Epithelial cell of proximal tubule (primary cell): ENCODE results near the gene GLI1. TPM values are rescaled to one million over a fixed set of nuclear protein-coding genes. Genes with fewer than 3 reads are reported as not detected.

Source experiments
- DNase-seq: peaks from one replicate; pipeline ENCODE4 v3.0.0-alpha.2; 2011; ENCODE audit warnings: low read depth
- H3K4me3 ChIP-seq: 2 replicates; pipeline ENCODE4 v1.5.1; 2011; ENCODE audit warnings: low read depth, mild to moderate bottlenecking, low read length
- total RNA-seq: library from RNA; depleted of rRNA; stranded (reverse); fragments of >200 nt; gene quantifications from 2 replicates; pipeline ENCODE4 v1.2.3, GENCODE V29; 2015
- TF ChIP-seq, protein P1 (sequence below): conservative IDR thresholded peaks from 2 replicates; pipeline ENCODE4 v1.5.1; 2012; ENCODE audit warnings: low read depth, mild to moderate bottlenecking, low read length

Gene GLI1
- total RNA-seq, 1 donor from 2014 or later: not detected

DNA sequence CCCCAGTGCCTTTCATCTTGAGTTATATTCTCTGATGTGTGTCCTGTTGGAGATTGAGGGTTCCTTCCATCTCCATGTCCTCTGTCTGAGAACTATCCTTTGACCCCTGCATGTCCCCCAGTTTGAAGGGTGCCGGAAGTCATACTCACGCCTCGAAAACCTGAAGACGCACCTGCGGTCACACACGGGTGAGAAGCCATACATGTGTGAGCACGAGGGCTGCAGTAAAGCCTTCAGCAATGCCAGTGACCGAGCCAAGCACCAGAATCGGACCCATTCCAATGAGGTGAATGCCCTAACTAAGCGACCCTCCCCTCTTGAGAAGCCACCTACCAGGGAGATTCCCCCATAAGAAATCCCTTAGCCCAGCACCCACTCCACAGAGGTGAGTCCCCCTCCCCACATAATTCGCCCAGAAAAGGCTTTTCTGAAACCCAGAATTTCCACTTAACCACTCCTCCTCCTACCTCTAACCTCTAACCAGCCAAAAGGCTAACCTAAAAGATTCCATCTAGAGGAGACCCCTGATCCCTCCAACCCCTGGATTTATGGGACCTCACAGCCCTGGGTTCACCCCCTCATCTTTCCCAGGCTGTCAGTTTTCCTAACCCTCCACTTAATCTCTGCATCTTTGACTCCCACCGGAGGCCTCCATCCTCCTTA is 7.8 kb downstream of the GLI1 start:
- no peak for DNase-seq

DNA sequence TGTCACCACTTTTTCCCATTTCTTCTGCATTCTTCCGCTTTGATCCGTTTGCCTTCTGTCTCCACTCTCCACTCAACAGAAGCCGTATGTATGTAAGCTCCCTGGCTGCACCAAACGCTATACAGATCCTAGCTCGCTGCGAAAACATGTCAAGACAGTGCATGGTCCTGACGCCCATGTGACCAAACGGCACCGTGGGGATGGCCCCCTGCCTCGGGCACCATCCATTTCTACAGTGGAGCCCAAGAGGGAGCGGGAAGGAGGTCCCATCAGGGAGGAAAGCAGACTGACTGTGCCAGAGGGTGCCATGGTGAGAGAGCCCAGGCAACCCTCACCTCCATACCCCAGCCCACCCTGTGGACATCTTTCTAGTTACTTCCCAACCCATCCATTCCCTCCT is 8.3 kb downstream of the GLI1 start:
- no peak for DNase-seq
- TF ChIP-seq, protein P1, sequence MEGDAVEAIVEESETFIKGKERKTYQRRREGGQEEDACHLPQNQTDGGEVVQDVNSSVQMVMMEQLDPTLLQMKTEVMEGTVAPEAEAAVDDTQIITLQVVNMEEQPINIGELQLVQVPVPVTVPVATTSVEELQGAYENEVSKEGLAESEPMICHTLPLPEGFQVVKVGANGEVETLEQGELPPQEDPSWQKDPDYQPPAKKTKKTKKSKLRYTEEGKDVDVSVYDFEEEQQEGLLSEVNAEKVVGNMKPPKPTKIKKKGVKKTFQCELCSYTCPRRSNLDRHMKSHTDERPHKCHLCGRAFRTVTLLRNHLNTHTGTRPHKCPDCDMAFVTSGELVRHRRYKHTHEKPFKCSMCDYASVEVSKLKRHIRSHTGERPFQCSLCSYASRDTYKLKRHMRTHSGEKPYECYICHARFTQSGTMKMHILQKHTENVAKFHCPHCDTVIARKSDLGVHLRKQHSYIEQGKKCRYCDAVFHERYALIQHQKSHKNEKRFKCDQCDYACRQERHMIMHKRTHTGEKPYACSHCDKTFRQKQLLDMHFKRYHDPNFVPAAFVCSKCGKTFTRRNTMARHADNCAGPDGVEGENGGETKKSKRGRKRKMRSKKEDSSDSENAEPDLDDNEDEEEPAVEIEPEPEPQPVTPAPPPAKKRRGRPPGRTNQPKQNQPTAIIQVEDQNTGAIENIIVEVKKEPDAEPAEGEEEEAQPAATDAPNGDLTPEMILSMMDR: no peak
- no peak overlapping the region for H3K4me3 ChIP-seq

More for the DNA sequence above, 7.8 kb downstream of the GLI1 start:
- H3K4me3 ChIP-seq: no peak overlapping the region
- TF ChIP-seq, protein P1: no peak

DNA sequence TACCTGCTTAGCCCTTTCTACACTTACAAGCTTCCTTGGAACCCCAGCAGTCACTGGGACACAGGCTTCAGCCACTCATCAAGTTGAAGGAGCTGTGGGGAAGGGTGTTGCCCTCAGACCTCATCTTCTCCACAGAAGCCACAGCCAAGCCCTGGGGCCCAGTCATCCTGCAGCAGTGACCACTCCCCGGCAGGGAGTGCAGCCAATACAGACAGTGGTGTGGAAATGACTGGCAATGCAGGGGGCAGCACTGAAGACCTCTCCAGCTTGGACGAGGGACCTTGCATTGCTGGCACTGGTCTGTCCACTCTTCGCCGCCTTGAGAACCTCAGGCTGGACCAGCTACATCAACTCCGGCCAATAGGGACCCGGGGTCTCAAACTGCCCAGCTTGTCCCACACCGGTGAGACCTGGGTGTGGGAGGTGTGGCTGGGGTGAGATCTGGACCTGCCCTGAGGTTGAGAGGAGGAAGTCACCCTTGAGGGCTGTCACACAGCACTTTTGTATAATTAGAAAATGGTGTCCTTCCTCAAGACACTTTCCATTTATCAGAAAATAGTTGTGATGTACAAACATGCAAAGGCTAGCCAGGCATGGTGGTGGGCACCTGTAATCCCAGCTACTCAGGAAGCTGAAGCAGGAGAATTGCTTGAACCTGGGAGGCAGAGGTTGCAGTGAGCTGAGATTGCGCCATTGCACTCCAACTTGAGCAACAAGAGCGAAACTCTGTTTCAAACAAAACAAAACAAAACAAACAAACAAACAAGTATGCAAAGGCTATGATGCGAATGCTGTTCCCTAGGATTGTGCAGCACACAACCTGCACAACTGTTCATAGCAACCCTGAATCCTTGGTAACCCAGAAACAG is 9.9 kb downstream of the GLI1 start:
- no peak for DNase-seq
- TF ChIP-seq, protein P1: no peak
- H3K4me3 ChIP-seq: no peak overlapping the region

DNA sequence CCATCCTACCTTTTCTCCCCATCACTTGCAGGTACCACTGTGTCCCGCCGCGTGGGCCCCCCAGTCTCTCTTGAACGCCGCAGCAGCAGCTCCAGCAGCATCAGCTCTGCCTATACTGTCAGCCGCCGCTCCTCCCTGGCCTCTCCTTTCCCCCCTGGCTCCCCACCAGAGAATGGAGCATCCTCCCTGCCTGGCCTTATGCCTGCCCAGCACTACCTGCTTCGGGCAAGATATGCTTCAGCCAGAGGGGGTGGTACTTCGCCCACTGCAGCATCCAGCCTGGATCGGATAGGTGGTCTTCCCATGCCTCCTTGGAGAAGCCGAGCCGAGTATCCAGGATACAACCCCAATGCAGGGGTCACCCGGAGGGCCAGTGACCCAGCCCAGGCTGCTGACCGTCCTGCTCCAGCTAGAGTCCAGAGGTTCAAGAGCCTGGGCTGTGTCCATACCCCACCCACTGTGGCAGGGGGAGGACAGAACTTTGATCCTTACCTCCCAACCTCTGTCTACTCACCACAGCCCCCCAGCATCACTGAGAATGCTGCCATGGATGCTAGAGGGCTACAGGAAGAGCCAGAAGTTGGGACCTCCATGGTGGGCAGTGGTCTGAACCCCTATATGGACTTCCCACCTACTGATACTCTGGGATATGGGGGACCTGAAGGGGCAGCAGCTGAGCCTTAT is 10.8 kb downstream of the GLI1 start:
- TF ChIP-seq, protein P1: no peak
- H3K4me3 ChIP-seq: no peak overlapping the region

DNA sequence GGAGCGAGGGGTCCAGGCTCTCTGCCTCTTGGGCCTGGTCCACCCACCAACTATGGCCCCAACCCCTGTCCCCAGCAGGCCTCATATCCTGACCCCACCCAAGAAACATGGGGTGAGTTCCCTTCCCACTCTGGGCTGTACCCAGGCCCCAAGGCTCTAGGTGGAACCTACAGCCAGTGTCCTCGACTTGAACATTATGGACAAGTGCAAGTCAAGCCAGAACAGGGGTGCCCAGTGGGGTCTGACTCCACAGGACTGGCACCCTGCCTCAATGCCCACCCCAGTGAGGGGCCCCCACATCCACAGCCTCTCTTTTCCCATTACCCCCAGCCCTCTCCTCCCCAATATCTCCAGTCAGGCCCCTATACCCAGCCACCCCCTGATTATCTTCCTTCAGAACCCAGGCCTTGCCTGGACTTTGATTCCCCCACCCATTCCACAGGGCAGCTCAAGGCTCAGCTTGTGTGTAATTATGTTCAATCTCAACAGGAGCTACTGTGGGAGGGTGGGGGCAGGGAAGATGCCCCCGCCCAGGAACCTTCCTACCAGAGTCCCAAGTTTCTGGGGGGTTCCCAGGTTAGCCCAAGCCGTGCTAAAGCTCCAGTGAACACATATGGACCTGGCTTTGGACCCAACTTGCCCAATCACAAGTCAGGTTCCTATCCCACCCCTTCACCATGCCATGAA is 11.5 kb downstream of the GLI1 start:
- TF ChIP-seq, protein P1: no peak
- DNase-seq: no peak
- H3K4me3 ChIP-seq: no peak overlapping the region

More for the DNA sequence above, 10.8 kb downstream of the GLI1 start:
- no peak for DNase-seq

DNA sequence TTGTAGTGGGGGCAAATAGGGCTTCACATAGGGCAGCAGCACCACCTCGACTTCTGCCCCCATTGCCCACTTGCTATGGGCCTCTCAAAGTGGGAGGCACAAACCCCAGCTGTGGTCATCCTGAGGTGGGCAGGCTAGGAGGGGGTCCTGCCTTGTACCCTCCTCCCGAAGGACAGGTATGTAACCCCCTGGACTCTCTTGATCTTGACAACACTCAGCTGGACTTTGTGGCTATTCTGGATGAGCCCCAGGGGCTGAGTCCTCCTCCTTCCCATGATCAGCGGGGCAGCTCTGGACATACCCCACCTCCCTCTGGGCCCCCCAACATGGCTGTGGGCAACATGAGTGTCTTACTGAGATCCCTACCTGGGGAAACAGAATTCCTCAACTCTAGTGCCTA is 12.1 kb downstream of the GLI1 start:
- no peak overlapping the region for H3K4me3 ChIP-seq
- TF ChIP-seq, protein P1: no peak
- DNase-seq: no peak
